ENCODE results near the gene STAB2.

DNA sequence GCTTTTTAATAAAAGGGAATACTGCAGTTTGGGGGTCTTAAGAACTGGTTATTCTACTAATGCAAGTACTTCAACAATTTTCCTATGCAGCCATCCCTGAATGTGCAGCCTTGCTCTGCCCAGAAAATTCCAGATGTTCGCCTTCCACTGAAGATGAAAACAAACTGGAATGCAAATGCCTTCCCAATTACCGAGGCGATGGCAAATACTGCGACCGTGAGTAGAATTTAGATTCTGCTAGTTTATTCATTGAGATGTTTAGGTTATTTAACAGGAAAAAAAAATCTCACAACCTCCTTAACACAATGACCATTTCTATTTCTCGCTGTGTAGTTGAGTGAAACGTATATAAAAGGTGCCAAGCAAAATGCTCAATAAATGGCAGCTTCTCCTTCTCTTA, 49.9 kb downstream of the STAB2 start:
- TF ChIP-seq, protein P1, sequence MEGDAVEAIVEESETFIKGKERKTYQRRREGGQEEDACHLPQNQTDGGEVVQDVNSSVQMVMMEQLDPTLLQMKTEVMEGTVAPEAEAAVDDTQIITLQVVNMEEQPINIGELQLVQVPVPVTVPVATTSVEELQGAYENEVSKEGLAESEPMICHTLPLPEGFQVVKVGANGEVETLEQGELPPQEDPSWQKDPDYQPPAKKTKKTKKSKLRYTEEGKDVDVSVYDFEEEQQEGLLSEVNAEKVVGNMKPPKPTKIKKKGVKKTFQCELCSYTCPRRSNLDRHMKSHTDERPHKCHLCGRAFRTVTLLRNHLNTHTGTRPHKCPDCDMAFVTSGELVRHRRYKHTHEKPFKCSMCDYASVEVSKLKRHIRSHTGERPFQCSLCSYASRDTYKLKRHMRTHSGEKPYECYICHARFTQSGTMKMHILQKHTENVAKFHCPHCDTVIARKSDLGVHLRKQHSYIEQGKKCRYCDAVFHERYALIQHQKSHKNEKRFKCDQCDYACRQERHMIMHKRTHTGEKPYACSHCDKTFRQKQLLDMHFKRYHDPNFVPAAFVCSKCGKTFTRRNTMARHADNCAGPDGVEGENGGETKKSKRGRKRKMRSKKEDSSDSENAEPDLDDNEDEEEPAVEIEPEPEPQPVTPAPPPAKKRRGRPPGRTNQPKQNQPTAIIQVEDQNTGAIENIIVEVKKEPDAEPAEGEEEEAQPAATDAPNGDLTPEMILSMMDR (IDR thresholded peaks at IDR 0.05) = no peak
- TF ChIP-seq POLR2A (IDR thresholded peaks at IDR 0.05) = no peak

All from heart left ventricle (tissue), 13 donors.